Cardiac muscle cell (in vitro differentiated cells and primary cell): ENCODE results near the gene CPM. TPM values are rescaled to one million over a fixed set of nuclear protein-coding genes. Genes with fewer than 3 reads are reported as not detected.

ENCODE experiments used
- DNase-seq, 2 donors: peaks; one replicate each; pipeline versions ENCODE4 v3.0.0 to v3.0.0-alpha.2; 2010 to 2017; ENCODE audit warnings: low read depth in 1 of 2, low spot score in 1 of 2
- H3K27ac ChIP-seq: fragments of 200-600 bp; sonication (generic); 2 replicates; pipeline ENCODE4 v1.5.1; 2016
- H3K27me3 ChIP-seq: fragments of 200-600 bp; sonication (generic); 2 replicates; pipeline ENCODE4 v1.6.0; 2016; ENCODE audit warnings: control low read depth
- H3K36me3 ChIP-seq: fragments of 200-600 bp; sonication (generic); 2 replicates; pipeline ENCODE4 v1.5.1; 2016; ENCODE audit warnings: control low read depth
- H3K4me1 ChIP-seq: fragments of 200-600 bp; sonication (generic); 2 replicates; pipeline ENCODE4 v1.8.1; 2017; ENCODE audit warnings: low read depth, mild to moderate bottlenecking, mixed run types
- H3K4me3 ChIP-seq: fragments of 200-600 bp; sonication (generic); 2 replicates; pipeline ENCODE4 v1.5.1; 2016; ENCODE audit warnings: mild to moderate bottlenecking
- H3K9me3 ChIP-seq: fragments of 200-600 bp; sonication (generic); 2 replicates; pipeline ENCODE4 v1.5.1; 2017; ENCODE audit warnings: low read depth, mild to moderate bottlenecking, control low read depth
- polyA plus RNA-seq: library from polyadenylated mRNA; unstranded; fragments of >200 nt; fragmentation: Nextera tagmentation; extraction: Ambion mirVana; gene quantifications from 2 replicates; pipeline ENCODE4 v1.2.1, GENCODE V29; 2016
- total RNA-seq: library from RNA; depleted of rRNA; stranded (reverse); fragments of >200 nt; gene quantifications from 2 replicates; pipeline ENCODE4 v1.2.3, GENCODE V29; 2016
- TF ChIP-seq, protein P1 (sequence below): IDR thresholded peaks from 2 replicates; pipeline ENCODE4 v1.5.1; 2012; ENCODE audit warnings: low read depth, mild to moderate bottlenecking, low read length

CPM gene
- total and polyA plus RNA-seq, 2 experiments from 2014 or later = 1.5 to 2.0 TPM

DNA sequence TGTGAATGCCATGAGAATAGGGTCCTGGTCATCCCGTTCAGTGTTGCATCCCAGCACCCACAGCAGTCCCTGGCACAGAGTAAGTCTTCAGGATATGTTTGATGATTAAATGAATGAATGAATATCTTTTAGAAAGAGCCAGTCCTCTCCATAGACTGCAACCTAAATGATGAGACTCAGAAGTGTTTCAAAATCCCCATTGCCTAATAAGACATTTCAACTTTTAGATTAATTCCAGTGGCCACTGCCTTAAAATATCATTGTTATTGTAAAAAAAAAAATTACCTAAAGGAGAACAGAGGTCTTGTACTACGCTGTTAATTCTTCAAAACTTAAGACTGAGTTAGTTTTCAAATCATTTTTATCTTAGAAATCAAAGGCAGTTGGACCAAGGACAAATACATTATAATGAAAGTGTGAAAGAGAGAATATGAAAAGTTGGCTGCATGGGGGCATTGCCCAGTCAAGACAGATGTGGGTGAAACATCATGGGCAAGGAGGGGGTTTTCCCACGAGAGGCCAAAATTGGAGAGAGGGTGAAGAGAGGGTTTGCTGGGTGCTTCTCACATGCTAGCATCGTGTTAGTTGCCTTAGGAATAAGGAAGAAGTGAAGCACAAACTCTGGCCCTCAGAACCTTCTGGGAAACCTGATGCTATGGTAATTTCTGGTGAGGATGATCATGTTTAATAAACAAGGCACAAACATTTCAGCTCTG is 26.3 kb upstream of the CPM start:
- no peaks in the 10 kb centered on the region for H3K27me3 ChIP-seq
- no peaks in the 10 kb centered on the region for H3K4me1 ChIP-seq
- TF ChIP-seq, protein P1, sequence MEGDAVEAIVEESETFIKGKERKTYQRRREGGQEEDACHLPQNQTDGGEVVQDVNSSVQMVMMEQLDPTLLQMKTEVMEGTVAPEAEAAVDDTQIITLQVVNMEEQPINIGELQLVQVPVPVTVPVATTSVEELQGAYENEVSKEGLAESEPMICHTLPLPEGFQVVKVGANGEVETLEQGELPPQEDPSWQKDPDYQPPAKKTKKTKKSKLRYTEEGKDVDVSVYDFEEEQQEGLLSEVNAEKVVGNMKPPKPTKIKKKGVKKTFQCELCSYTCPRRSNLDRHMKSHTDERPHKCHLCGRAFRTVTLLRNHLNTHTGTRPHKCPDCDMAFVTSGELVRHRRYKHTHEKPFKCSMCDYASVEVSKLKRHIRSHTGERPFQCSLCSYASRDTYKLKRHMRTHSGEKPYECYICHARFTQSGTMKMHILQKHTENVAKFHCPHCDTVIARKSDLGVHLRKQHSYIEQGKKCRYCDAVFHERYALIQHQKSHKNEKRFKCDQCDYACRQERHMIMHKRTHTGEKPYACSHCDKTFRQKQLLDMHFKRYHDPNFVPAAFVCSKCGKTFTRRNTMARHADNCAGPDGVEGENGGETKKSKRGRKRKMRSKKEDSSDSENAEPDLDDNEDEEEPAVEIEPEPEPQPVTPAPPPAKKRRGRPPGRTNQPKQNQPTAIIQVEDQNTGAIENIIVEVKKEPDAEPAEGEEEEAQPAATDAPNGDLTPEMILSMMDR = no peak
- no peak overlapping the region for H3K27ac ChIP-seq
- no peaks in the 10 kb centered on the region for H3K9me3 ChIP-seq
- H3K4me3 ChIP-seq = no peak overlapping the region
- H3K36me3 ChIP-seq = no peaks in the 10 kb centered on the region
- DNase-seq = no peak

DNA sequence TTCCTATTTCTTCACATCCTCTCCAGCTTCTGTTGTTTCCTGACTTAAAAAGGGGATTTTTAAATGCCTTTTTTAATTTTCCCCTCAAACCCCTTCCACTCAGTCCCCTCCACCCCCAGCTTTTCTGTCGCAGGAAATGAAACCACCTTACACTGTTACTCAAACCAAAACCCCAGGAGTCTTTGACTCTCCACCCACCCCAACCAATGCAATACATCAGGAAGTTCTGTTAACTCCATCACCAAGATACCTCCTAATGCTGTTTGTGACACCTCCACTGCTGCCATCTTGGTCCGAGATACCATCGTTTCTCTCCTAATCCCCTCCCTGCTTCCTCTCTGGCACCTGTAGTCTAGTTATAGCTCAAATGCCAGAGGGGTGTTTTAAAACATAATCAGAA is 25.4 kb upstream of the CPM start:
- H3K36me3 ChIP-seq = no peaks in the 10 kb centered on the region
- no peaks in the 10 kb centered on the region for H3K9me3 ChIP-seq
- H3K4me3 ChIP-seq = no peak overlapping the region
- H3K4me1 ChIP-seq = no peaks in the 10 kb centered on the region
- TF ChIP-seq, protein P1 = no peak
- no peaks in the 10 kb centered on the region for H3K27me3 ChIP-seq
- H3K27ac ChIP-seq = no peak overlapping the region
- DNase-seq = no peak

DNA sequence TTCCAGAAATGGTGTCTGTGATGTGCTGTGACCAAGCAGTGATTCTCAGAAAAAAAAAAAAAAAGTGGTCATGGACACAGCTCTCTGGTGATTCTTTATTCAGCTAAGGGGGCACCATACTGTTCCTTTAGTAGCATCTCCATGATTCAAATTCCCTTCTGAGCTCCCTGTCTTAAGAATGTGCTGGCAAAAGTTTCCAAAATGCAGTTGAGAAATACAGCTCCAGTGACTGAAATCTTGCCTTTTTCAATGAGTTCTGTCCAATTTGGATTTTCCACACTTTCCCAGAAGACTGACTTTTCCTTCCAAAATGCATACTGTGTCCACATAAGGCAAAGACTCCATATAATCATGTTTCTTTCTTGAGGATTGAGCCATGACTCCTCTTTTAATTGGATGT is 24.3 kb upstream of the CPM start:
- Histone ChIP-seq H3K36me3 (no peaks in the 10 kb centered on the region), H3K4me3 (no peak overlapping the region), H3K4me1 (no peaks in the 10 kb centered on the region), H3K27me3 (no peaks in the 10 kb centered on the region), H3K27ac (no peak overlapping the region), H3K9me3 (no peaks in the 10 kb centered on the region)
- peak in 1 of 2 donors; percentile 52 for DNase-seq
- TF ChIP-seq, protein P1 = no peak

DNA sequence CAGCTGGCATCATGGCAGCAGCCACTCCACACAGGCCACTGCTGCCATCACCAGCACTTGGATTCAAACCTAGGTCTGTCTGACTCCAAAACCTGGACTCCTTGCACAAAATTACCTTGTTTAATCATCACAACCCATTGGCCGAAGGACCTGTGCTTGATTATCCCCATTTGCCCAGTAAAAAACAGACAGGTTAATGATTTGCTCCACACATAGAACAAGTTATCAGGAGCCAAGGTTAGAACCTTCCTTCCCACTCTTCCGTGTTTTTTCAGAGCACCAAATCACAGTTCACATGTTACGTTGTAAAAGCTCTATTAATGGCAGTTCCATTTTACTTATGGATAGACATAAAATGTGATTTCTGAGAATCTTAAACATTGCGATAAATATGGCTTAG is 23.5 kb upstream of the CPM start:
- H3K36me3 ChIP-seq = no peaks in the 10 kb centered on the region
- H3K9me3 ChIP-seq = no peaks in the 10 kb centered on the region
- TF ChIP-seq, protein P1 = no peak
- H3K27ac ChIP-seq = no peak overlapping the region
- H3K27me3 ChIP-seq = no peaks in the 10 kb centered on the region
- H3K4me1 ChIP-seq = no peaks in the 10 kb centered on the region
- no peak for DNase-seq
- no peak overlapping the region for H3K4me3 ChIP-seq

DNA sequence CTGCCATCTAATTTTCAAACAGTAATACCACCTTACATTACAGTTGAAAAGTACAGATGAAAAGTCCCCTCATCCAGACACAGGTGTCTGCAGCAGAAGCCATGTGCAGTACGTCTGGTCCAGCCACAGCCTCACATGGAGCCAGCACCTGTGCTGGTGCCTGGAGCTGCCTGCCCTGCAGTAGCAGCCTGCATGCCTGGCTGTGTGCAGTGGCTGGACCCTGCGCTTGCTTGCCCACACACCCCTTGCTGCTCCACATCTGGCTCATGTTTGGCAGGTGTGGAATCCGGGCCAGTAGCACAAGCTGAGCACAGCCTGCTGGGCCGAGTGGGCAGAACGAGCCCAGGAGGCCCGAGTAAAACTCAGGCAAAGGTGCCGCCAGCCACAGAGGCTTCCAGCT is 21.8 kb upstream of the CPM start:
- Histone ChIP-seq H3K4me3 (no peak overlapping the region), H3K9me3 (no peaks in the 10 kb centered on the region), H3K36me3 (no peaks in the 10 kb centered on the region), H3K27ac (no peak overlapping the region), H3K27me3 (no peaks in the 10 kb centered on the region), H3K4me1 (no peaks in the 10 kb centered on the region)
- TF ChIP-seq, protein P1 = no peak
- DNase-seq = no peak
